GM23338 (cell line): Measurements from ENCODE around the gene COX14. TPM values are rescaled to one million over a fixed set of nuclear protein-coding genes. Genes with fewer than 3 reads are reported as not detected.
A peak's percentile ranks its signal among the peaks of the same experiment; 100 is the strongest.

Experiments used
- ATAC-seq: fragments of 200-7000 bp; cut with Tn5 transposase; 3 replicates; pipeline ENCODE4 v1.9.1; 2020
- DNase-seq: peaks from one replicate; pipeline ENCODE4 v3.0.0-alpha.2; 2015; ENCODE audit warnings: low spot score
- H2AFZ ChIP-seq: fragments of 200-600 bp; sonication (generic); 2 replicates; pipeline ENCODE4 v1.8.0; 2016; ENCODE audit warnings: antibody characterized with exemption, mild to moderate bottlenecking, moderate library complexity
- H3F3A ChIP-seq: fragments of 200-600 bp; sonication (generic); replicated peaks from 2 replicates; pipeline ENCODE4 v1.8.0; 2017; ENCODE audit warnings: antibody characterized with exemption, mixed run types, low read depth
- H3K27ac ChIP-seq: fragments of 200-600 bp; sonication (generic); 2 replicates; pipeline ENCODE4 v1.6.1; 2016; ENCODE audit warnings: low read depth
- H3K27me3 ChIP-seq: fragments of 200-600 bp; sonication (generic); 2 replicates; pipeline ENCODE4 v1.8.0; 2016; ENCODE audit warnings: mild to moderate bottlenecking, mixed run types, moderate library complexity; ENCODE audit not compliant: insufficient read depth
- H3K36me3 ChIP-seq: fragments of 200-600 bp; sonication (generic); 2 replicates; pipeline ENCODE4 v1.8.0; 2016; ENCODE audit warnings: mild to moderate bottlenecking; ENCODE audit not compliant: insufficient read depth
- H3K4me1 ChIP-seq: fragments of 200-600 bp; sonication (generic); 2 replicates; pipeline ENCODE4 v1.8.0; 2016; ENCODE audit warnings: mild to moderate bottlenecking, moderate library complexity; ENCODE audit not compliant: insufficient read depth
- H3K4me2 ChIP-seq: fragments of 200-600 bp; sonication (generic); 2 replicates; pipeline ENCODE4 v1.7.1; 2017; ENCODE audit warnings: mixed run types
- H3K4me3 ChIP-seq: fragments of 200-600 bp; sonication (generic); 2 replicates; pipeline ENCODE4 v1.6.1; 2016; ENCODE audit warnings: mixed run types
- H3K79me2 ChIP-seq: fragments of 200-600 bp; sonication (generic); replicated peaks from 2 replicates; pipeline ENCODE4 v1.8.0; 2017; ENCODE audit warnings: mild to moderate bottlenecking; ENCODE audit not compliant: insufficient read depth
- H3K9me2 ChIP-seq: fragments of 200-600 bp; sonication (generic); 2 replicates; pipeline ENCODE4 v1.8.0; 2017; ENCODE audit not compliant: insufficient read depth
- H4K20me1 ChIP-seq: fragments of 200-600 bp; sonication (generic); replicated peaks from 2 replicates; pipeline ENCODE4 v1.8.0; 2017; ENCODE audit warnings: mild to moderate bottlenecking; ENCODE audit not compliant: insufficient read depth
- H3K27ac Mint-ChIP-seq: 2 replicates; pipeline ENCODE4 v1.8.0; 2020; ENCODE audit warnings: inconsistent platforms, mild to moderate bottlenecking, moderate library complexity, mixed read lengths
- H3K27me3 Mint-ChIP-seq: 3 replicates; pipeline ENCODE4 v1.8.0; 2022; ENCODE audit warnings: low read depth, mild to moderate bottlenecking, moderate library complexity, mixed read lengths, inconsistent platforms; ENCODE audit not compliant: insufficient read depth, poor library complexity
- H3K36me3 Mint-ChIP-seq: 3 replicates; pipeline ENCODE4 v1.8.0; 2021; ENCODE audit warnings: low read depth, mild to moderate bottlenecking, inconsistent platforms, moderate library complexity, mixed read lengths
- H3K4me1 Mint-ChIP-seq: 3 replicates; pipeline ENCODE4 v1.8.0; 2020; ENCODE audit warnings: mild to moderate bottlenecking, inconsistent platforms, mixed read lengths
- H3K4me3 Mint-ChIP-seq: 3 replicates; pipeline ENCODE4 v1.8.0; 2021; ENCODE audit warnings: moderate library complexity, mild to moderate bottlenecking, inconsistent platforms, mixed read lengths
- H3K9me3 Mint-ChIP-seq: 3 replicates; pipeline ENCODE4 v1.8.0; 2020; ENCODE audit warnings: moderate library complexity, mild to moderate bottlenecking, inconsistent platforms, mixed read lengths
- CREB1 ChIP-seq: fragments of 250-450 bp; sonication (Bioruptor Pico); IDR thresholded peaks from 2 replicates; pipeline ENCODE4 v1.5.0; 2020; ENCODE audit warnings: low read depth, mild to moderate bottlenecking, moderate library complexity
- CTCF ChIP-seq, 2 experiments: fragments of 200-600 bp in 1 of 2; sonication (generic) in 1 of 2; conservative IDR thresholded peaks; 2 replicates each; pipeline versions ENCODE4 v1.5.1 to v1.6.1; 2016 to 2017; ENCODE audit warnings: antibody characterized with exemption in 2 of 2, low read depth in 2 of 2, mild to moderate bottlenecking in 2 of 2, moderate library complexity in 1 of 2
- ETS1 ChIP-seq: IDR thresholded peaks from 2 replicates; pipeline ENCODE4 v1.6.1; 2016; ENCODE audit warnings: antibody characterized with exemption
- EZH2 ChIP-seq: fragments of 200-600 bp; sonication (generic); IDR thresholded peaks from one replicate; pipeline ENCODE4 v1.8.0; 2017; ENCODE audit warnings: antibody characterized with exemption, mild to moderate bottlenecking, low read depth; ENCODE audit not compliant: unreplicated experiment
- EZH2phosphoT487 ChIP-seq: fragments of 200-600 bp; sonication (generic); IDR thresholded peaks from one replicate; pipeline ENCODE4 v1.8.1; 2018; ENCODE audit warnings: antibody characterized with exemption; ENCODE audit not compliant: unreplicated experiment
- JUNB ChIP-seq: IDR thresholded peaks from one replicate; pipeline ENCODE4 v1.6.1; 2016; ENCODE audit warnings: antibody characterized with exemption; ENCODE audit not compliant: unreplicated experiment
- NANOG ChIP-seq: IDR thresholded peaks from 2 replicates; pipeline ENCODE4 v1.6.1; 2016; ENCODE audit warnings: antibody characterized with exemption, borderline replicate concordance
- POLR2AphosphoS5 ChIP-seq: IDR thresholded peaks from 2 replicates; pipeline ENCODE4 v1.6.1; 2016; ENCODE audit warnings: antibody characterized with exemption, low read depth
- REST ChIP-seq: IDR thresholded peaks from one replicate; pipeline ENCODE4 v1.6.1; 2018; ENCODE audit warnings: antibody characterized with exemption; ENCODE audit not compliant: unreplicated experiment
- STAT1 ChIP-seq: IDR thresholded peaks from one replicate; pipeline ENCODE4 v1.6.1; 2016; ENCODE audit warnings: antibody characterized with exemption; ENCODE audit not compliant: unreplicated experiment
- ZNF114 ChIP-seq: fragments of 250-450 bp; sonication (Bioruptor Pico); IDR thresholded peaks from 2 replicates; pipeline ENCODE4 v1.5.0; 2020; ENCODE audit warnings: mild to moderate bottlenecking, moderate library complexity
- ZNF331 ChIP-seq: fragments of 250-450 bp; sonication (Bioruptor Pico); IDR thresholded peaks from 2 replicates; pipeline ENCODE4 v1.5.0; 2020; ENCODE audit warnings: low read depth, mild to moderate bottlenecking, moderate library complexity
- polyA plus RNA-seq: library from polyadenylated mRNA; unstranded; fragments of >200 nt; fragmentation: Nextera tagmentation; extraction: Ambion mirVana; gene quantifications from 2 replicates; pipeline ENCODE4 v1.2.1, GENCODE V29; 2016
- total RNA-seq: library from RNA; depleted of rRNA; stranded (reverse); fragments of >200 nt; shearing (Covaris generic); gene quantifications from 2 replicates; pipeline ENCODE4 v1.2.3, GENCODE V29; 2014

The COX14 gene
- total and polyA plus RNA-seq, 2 experiments from 2014 or later: 43.7 to 73.5 TPM

GRCh38 chr12:50078281-50078680, 33.8 kb upstream of the COX14 start (continued):
- TF ChIP-seq EZH2 (no peak), POLR2AphosphoS5 (no peak), ETS1 (no peak), NANOG (no peak), ZNF331 (CRISPR knock-in tag) (no peak), JUNB (no peak), CTCF (conservative IDR thresholded peaks at IDR 0.05; ENCODE audit: low read depth in 2 of 2) (no peak), STAT1 (no peak), EZH2phosphoT487 (no peak), ZNF114 (CRISPR knock-in tag) (no peak)

GRCh38 chr12:50079771-50080170, 32.3 kb upstream of the COX14 start:
- no peak overlapping the region; the same call in 2 of the 3 replicates for H3K4me3 Mint-ChIP-seq
- peaks cover 5% of the 10 kb centered on the region for H3K4me1 ChIP-seq
- H3K9me3 Mint-ChIP-seq: no peaks in the 10 kb centered on the region; the same call in 2 of the 3 replicates
- no peak for TF ChIP-seq ETS1
- TF ChIP-seq ZNF331 (CRISPR knock-in tag): no peak
- TF ChIP-seq REST: peak; percentile 63
- no peak for TF ChIP-seq CREB1 (CRISPR knock-in tag)
- no peaks in the 10 kb centered on the region for H3K36me3 Mint-ChIP-seq
- ATAC-seq (no peak), DNase-seq (no peak)
- no peak overlapping the region for H2AFZ ChIP-seq
- H4K20me1 ChIP-seq: no peaks in the 10 kb centered on the region
- H3K27me3 ChIP-seq: peaks cover 28% of the 10 kb centered on the region
- H3K27ac Mint-ChIP-seq: no peak overlapping the region
- H3K4me2 ChIP-seq: no peak overlapping the region
- 0 out of 2 replicates have a peak, but pooled peaks cover 8% of the 10 kb centered on the region for H3K79me2 ChIP-seq
- no peak overlapping the region for H3K4me3 ChIP-seq
- peaks cover 11% of the 10 kb centered on the region for H3K27me3 Mint-ChIP-seq
- H3K9me2 ChIP-seq: no peaks in the 10 kb centered on the region
- peaks cover 20% of the 10 kb centered on the region for H3K4me1 Mint-ChIP-seq
- H3K36me3 ChIP-seq: no peaks in the 10 kb centered on the region
- 0 out of 2 replicates have a peak, but pooled peaks cover 3% of the 10 kb centered on the region for H3F3A ChIP-seq
- no peak overlapping the region for H3K27ac ChIP-seq
